GM06990 (cell line): ENCODE measurements around the gene ZBTB21.
"Not testable (repeated sequence)": the region's sequence is repeated elsewhere in the genome, so short reads cannot be mapped to it uniquely, and the experiment has no call there.

Source experiments
- DNase-seq: peaks from one replicate; pipeline ENCODE4 v3.0.0-alpha.2; 2011; ENCODE audit not compliant: insufficient read length; ENCODE audit errors: extremely low read depth
- H3K27me3 ChIP-seq: replicated peaks from 2 replicates; pipeline ENCODE4 v1.6.0; 2011; ENCODE audit warnings: low read length; ENCODE audit not compliant: control insufficient read depth, insufficient read depth
- H3K36me3 ChIP-seq: 2 replicates; pipeline ENCODE4 v1.5.1; 2011; ENCODE audit warnings: low read length; ENCODE audit not compliant: control insufficient read depth, insufficient read depth
- H3K4me3 ChIP-seq: replicated peaks from 2 replicates; pipeline ENCODE4 v1.5.1; 2011; ENCODE audit warnings: low read depth, mild to moderate bottlenecking, control low read depth, low read length
- TF ChIP-seq, protein P1 (sequence below): IDR thresholded peaks from 2 replicates; pipeline ENCODE4 v1.5.1; 2011; ENCODE audit warnings: low read length, control low read depth, mild to moderate bottlenecking, inconsistent platforms; ENCODE audit not compliant: insufficient read depth, poor library complexity, severe bottlenecking

Gene ZBTB21

DNA sequence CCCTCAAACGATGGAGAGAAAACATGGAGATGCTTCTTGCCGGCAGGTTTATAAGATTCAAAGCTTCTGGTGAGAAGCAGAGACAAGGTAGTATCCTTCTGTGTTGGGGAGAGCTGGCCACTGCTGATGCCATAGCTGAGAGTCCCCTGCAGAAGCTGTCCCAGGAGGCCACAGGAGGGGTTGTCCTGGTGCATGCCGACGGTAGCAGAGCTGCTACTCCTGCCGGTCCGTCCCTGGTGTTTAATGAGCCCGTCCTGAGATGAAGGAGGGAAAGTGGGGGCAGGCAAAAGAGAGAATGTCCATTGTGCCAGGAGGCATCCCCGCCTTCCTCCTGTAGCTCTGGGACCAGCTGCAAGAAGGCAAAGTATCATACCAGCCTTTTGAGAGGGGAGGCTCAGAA lies 46.0 kb downstream of the ZBTB21 start:
- no peak for DNase-seq
- Histone ChIP-seq H3K27me3 (no peaks in the 10 kb centered on the region), H3K36me3 (no peaks in the 10 kb centered on the region), H3K4me3 (no peak overlapping the region)
- TF ChIP-seq, protein P1, sequence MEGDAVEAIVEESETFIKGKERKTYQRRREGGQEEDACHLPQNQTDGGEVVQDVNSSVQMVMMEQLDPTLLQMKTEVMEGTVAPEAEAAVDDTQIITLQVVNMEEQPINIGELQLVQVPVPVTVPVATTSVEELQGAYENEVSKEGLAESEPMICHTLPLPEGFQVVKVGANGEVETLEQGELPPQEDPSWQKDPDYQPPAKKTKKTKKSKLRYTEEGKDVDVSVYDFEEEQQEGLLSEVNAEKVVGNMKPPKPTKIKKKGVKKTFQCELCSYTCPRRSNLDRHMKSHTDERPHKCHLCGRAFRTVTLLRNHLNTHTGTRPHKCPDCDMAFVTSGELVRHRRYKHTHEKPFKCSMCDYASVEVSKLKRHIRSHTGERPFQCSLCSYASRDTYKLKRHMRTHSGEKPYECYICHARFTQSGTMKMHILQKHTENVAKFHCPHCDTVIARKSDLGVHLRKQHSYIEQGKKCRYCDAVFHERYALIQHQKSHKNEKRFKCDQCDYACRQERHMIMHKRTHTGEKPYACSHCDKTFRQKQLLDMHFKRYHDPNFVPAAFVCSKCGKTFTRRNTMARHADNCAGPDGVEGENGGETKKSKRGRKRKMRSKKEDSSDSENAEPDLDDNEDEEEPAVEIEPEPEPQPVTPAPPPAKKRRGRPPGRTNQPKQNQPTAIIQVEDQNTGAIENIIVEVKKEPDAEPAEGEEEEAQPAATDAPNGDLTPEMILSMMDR: no peak

DNA sequence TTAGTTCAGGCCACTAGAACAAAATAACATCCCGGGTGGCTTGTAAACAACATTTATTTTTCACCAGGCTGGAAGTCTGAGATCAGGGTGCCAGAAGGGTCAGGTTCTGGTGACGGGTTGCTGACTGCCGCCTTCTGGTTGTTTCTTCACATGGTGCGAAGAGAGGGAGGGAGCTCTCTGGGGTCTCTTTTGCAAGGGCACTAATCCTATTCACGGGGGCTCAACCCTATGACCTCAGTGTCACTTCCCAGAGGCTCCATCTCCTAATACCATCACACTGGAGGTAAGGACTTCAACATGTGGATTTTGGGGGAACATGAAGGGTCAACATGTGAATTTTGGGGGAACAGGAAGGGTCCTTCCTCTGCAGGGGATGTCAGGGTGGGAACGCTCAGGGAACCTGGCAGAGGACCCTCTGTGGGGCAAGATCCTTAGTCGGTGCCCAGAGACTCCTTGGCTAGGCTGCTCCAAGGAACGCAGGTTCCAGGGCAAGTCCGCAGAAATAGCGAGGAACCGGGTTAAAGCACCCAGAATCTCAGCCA lies 47.7 kb downstream of the ZBTB21 start:
- Histone ChIP-seq H3K4me3 (no peak overlapping the region), H3K27me3 (no peaks in the 10 kb centered on the region), H3K36me3 (no peaks in the 10 kb centered on the region)
- TF ChIP-seq, protein P1: no peak
- DNase-seq: no peak

DNA sequence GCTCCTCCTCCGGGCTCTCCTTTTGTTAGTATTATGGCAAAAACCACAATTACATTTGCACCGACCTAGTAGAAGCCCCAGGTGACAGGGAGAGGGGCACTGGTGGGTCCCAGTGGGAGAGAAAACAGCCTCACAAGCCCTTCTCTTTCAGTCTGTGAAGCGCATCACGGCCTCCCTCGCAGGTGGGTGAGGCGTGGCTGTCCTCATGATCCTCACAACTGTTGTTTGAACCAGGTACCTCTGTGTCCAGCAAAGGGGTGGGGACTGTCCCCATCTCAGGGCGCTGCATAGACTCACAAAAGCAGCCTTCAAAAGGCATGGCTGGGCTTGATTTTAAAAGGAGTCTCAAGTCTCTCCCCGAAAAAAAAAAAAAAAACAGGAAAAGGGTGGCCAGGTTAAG lies 48.4 kb downstream of the ZBTB21 start:
- no peaks in the 10 kb centered on the region for H3K27me3 ChIP-seq
- H3K4me3 ChIP-seq: no peak overlapping the region
- no peak for DNase-seq
- H3K36me3 ChIP-seq: no peaks in the 10 kb centered on the region
- TF ChIP-seq, protein P1: no peak

DNA sequence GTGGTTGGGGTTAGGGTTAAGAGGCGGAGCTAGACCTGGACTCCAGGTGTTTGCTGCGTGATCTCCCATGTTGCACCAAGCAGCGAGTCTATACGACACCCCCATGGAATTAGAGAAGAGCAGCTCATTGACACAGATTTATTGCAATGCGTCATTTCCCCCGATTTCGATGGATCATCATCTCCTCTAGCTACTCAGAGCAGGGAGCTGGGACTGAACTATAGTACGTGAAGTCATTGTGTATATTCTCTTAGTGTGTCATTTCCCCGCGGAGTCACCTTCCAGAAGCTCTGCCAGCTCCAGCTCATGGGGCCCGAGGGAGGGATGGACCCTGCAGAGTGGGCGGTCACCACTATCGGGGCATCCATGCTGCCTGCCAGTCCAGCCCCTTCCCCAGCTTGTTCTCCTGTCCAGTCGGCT lies 48.9 kb downstream of the ZBTB21 start:
- H3K27me3 ChIP-seq: no peaks in the 10 kb centered on the region
- H3K36me3 ChIP-seq: no peaks in the 10 kb centered on the region
- H3K4me3 ChIP-seq: no peak overlapping the region
- TF ChIP-seq, protein P1: no peak
- no peak for DNase-seq

DNA sequence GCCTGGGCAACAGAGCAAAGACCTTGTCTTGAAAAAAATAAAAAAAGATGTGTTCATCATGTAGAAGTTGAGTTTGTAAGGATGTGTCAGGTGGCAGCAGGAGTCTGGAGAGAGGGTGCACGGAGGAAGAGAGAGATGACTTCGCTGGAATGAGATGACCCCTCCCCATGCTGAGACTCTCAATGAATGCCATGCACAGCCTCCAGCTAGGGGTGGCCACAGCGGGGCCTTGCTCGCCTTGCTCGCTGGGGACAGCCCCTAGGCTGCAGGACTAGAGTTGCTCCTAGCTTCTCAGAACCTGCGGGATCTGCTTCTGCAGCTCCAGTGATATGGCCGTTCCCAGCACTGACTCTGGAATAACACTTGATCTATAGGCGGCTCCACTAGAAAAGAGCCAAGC lies 49.8 kb downstream of the ZBTB21 start:
- TF ChIP-seq, protein P1: no peak
- Histone ChIP-seq H3K4me3 (no peak overlapping the region), H3K36me3 (no peaks in the 10 kb centered on the region), H3K27me3 (no peaks in the 10 kb centered on the region)
- DNase-seq: no peak

DNA sequence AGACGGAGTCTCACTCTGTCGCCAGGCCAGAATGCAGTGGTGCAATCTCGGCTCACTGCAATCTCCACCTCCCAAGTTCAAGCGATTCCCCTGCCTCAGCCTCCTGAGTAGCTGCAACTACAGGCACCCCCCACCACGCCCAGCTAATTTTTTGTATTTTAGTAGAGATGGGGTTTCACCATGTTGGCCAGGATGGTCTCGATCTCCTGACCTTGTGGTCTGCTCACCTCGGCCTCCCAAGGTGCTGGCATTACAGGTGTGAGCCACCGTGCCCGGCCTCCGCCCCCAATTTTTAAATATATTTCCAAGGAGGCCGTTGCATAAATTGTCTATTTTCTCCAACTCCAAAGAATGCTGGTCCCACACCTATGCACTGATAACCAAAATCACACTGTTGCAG lies 50.5 kb downstream of the ZBTB21 start:
- H3K4me3 ChIP-seq, H3K36me3 ChIP-seq, DNase-seq, H3K27me3 ChIP-seq: not testable (repeated sequence)
